ENCODE measurements around the gene STXBP6. TPM values are rescaled to one million over a fixed set of nuclear protein-coding genes. Genes with fewer than 3 reads are reported as not detected.

STXBP6 gene
- total and polyA plus RNA-seq, 2 of the 13 experiments (the other 11 are each of a cell fraction or from before 2014, with no cell fraction given): 35.3 to 42.8 TPM

GRCh38 chr14:24892497-24893051 is 157.4 kb downstream of the STXBP6 start (continued):
- TF ChIP-seq HIVEP1 (CRISPR knock-in tag; IDR thresholded peaks at IDR 0.05): no peak
- TF ChIP-seq FOSL2 (CRISPR knock-in tag; IDR thresholded peaks at IDR 0.05): no peak; the same call in 1 of the 2 replicates
- TF ChIP-seq ZNF296 (CRISPR knock-in tag; conservative IDR thresholded peaks at IDR 0.05): no peak
- TF ChIP-seq ZNF674 (CRISPR knock-in tag; IDR thresholded peaks at IDR 0.05; ENCODE audit: low read depth): no peak
- no peak for TF ChIP-seq TSC22D2 (CRISPR knock-in tag; IDR thresholded peaks at IDR 0.05; ENCODE audit: borderline replicate concordance)
- peak; percentile 61 for TF ChIP-seq ZNF687 (CRISPR knock-in tag; IDR thresholded peaks at IDR 0.05)
- TF ChIP-seq, protein P1, sequence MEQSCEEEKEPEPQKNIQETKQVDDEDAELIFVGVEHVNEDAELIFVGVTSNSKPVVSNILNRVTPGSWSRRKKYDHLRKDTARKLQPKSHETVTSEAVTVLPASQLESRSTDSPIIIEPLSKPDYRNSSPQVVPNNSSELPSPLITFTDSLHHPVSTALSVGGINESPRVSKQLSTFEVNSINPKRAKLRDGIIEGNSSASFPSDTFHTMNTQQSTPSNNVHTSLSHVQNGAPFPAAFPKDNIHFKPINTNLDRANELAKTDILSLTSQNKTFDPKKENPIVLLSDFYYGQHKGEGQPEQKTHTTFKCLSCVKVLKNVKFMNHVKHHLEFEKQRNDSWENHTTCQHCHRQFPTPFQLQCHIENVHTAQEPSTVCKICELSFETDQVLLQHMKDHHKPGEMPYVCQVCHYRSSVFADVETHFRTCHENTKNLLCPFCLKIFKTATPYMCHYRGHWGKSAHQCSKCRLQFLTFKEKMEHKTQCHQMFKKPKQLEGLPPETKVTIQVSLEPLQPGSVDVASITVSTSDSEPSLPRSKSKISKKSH (CRISPR knock-in tag; IDR thresholded peaks at IDR 0.05; ENCODE audit: borderline replicate concordance): no peak
- no peak for TF ChIP-seq NAIF1 (CRISPR knock-in tag; IDR thresholded peaks at IDR 0.05; ENCODE audit: borderline replicate concordance)
- 0 out of 2 replicates have a peak, but pooled peaks have one; percentile 24 for TF ChIP-seq IKZF5 (CRISPR knock-in tag; IDR thresholded peaks at IDR 0.05)
- TF ChIP-seq SIX1 (CRISPR knock-in tag; IDR thresholded peaks at IDR 0.05; ENCODE audit: borderline replicate concordance): no peak
- TF ChIP-seq MEIS1 (CRISPR knock-in tag; IDR thresholded peaks at IDR 0.05; ENCODE audit: borderline replicate concordance): no peak
- peak; percentile 79; the same call in 1 of the 2 replicates for TF ChIP-seq SMAD1 (CRISPR knock-in tag; IDR thresholded peaks at IDR 0.05; ENCODE audit: borderline replicate concordance, low read depth)
- no peak for TF ChIP-seq MYNN (CRISPR knock-in tag; IDR thresholded peaks at IDR 0.05; ENCODE audit: low read depth)
- no peak for TF ChIP-seq ZNF224 (CRISPR knock-in tag; IDR thresholded peaks at IDR 0.05)
- no peak for TF ChIP-seq ZNF276 (CRISPR knock-in tag; IDR thresholded peaks at IDR 0.05; ENCODE audit: low read depth)
- no peak for TF ChIP-seq DZIP1 (CRISPR knock-in tag; IDR thresholded peaks at IDR 0.05)
- TF ChIP-seq CEBPB (IDR thresholded peaks at IDR 0.05; ENCODE audit: borderline replicate concordance, low read depth, low read length): no peak

Data from HepG2 (cell line).